IMR-90 (cell line): ENCODE results near the gene GPR39.

Experiments
- BHLHE40 ChIP-seq: fragments of 150-350 bp; IDR thresholded peaks from 2 replicates; pipeline ENCODE4 v1.6.1; 2016; ENCODE audit warnings: mild to moderate bottlenecking, low read depth, low read length
- CEBPB ChIP-seq: IDR thresholded peaks from 2 replicates; pipeline ENCODE4 v1.6.1; 2012; ENCODE audit warnings: low read depth, low read length, improper control_type of control experiment
- CHD1 ChIP-seq: IDR thresholded peaks from 2 replicates; pipeline ENCODE4 v1.6.1; 2012; ENCODE audit warnings: low read depth, low read length, improper control_type of control experiment
- CTCF ChIP-seq: conservative IDR thresholded peaks from 2 replicates; pipeline ENCODE4 v1.5.1; 2012; ENCODE audit warnings: mild to moderate bottlenecking, low read depth, low read length, improper control_type of control experiment
- ELK1 ChIP-seq: fragments of 150-350 bp; IDR thresholded peaks from 2 replicates; pipeline ENCODE4 v1.6.1; 2016; ENCODE audit warnings: low read depth, mild to moderate bottlenecking, low read length, moderate library complexity, borderline replicate concordance
- FOS ChIP-seq: fragments of 150-350 bp; IDR thresholded peaks from 2 replicates; pipeline ENCODE4 v1.6.1; 2016; ENCODE audit warnings: low read depth, low read length
- MAFK ChIP-seq: IDR thresholded peaks from 2 replicates; pipeline ENCODE4 v1.6.1; 2012; ENCODE audit warnings: low read depth, low read length, improper control_type of control experiment
- NFE2L2 ChIP-seq: fragments of 150-350 bp; IDR thresholded peaks from 2 replicates; pipeline ENCODE4 v1.6.1; 2016; ENCODE audit warnings: low read depth, mild to moderate bottlenecking, low read length
- POLR2A ChIP-seq: IDR thresholded peaks from 2 replicates; pipeline ENCODE4 v1.6.1; 2012; ENCODE audit warnings: mild to moderate bottlenecking, low read depth, low read length
- RAD21 ChIP-seq: IDR thresholded peaks from 2 replicates; pipeline ENCODE4 v1.6.1; 2012; ENCODE audit warnings: low read length, improper control_type of control experiment
- RCOR1 ChIP-seq: IDR thresholded peaks from 2 replicates; pipeline ENCODE4 v1.6.1; 2012; ENCODE audit warnings: mild to moderate bottlenecking, low read length, improper control_type of control experiment; ENCODE audit not compliant: insufficient replicate concordance
- RFX5 ChIP-seq: IDR thresholded peaks from 2 replicates; pipeline ENCODE4 v1.8.0; 2012; ENCODE audit warnings: low read depth, mild to moderate bottlenecking, low read length, moderate library complexity
- SMC3 ChIP-seq: fragments of 150-350 bp; IDR thresholded peaks from 2 replicates; pipeline ENCODE4 v1.6.1; 2016; ENCODE audit warnings: low read depth, mild to moderate bottlenecking, antibody characterized with exemption, low read length, moderate library complexity
- USF2 ChIP-seq: fragments of 150-350 bp; IDR thresholded peaks from 2 replicates; pipeline ENCODE4 v1.6.1; 2017; ENCODE audit warnings: mild to moderate bottlenecking, antibody characterized with exemption, low read length, low read depth

GRCh38 chr2:132627536-132627935 is 210.9 kb downstream of the GPR39 start:
- TF ChIP-seq SMC3 (no peak), CTCF (no peak), POLR2A (no peak), RAD21 (no peak), MAFK (no peak), RFX5 (no peak), USF2 (no peak), BHLHE40 (no peak), CEBPB (no peak), ELK1 (no peak), CHD1 (no peak), RCOR1 (no peak), NFE2L2 (no peak), FOS (no peak)
